HG03521 (cell line): ENCODE measurements around the gene EIPR1.

Experiments used
- ATAC-seq: cut with Tn5 transposase; IDR thresholded peaks from one replicate; pipeline ENCODE4 v1.9.1; 2021; ENCODE audit warnings: mild to moderate bottlenecking, moderate library complexity; ENCODE audit not compliant: unreplicated experiment

EIPR1 gene

DNA sequence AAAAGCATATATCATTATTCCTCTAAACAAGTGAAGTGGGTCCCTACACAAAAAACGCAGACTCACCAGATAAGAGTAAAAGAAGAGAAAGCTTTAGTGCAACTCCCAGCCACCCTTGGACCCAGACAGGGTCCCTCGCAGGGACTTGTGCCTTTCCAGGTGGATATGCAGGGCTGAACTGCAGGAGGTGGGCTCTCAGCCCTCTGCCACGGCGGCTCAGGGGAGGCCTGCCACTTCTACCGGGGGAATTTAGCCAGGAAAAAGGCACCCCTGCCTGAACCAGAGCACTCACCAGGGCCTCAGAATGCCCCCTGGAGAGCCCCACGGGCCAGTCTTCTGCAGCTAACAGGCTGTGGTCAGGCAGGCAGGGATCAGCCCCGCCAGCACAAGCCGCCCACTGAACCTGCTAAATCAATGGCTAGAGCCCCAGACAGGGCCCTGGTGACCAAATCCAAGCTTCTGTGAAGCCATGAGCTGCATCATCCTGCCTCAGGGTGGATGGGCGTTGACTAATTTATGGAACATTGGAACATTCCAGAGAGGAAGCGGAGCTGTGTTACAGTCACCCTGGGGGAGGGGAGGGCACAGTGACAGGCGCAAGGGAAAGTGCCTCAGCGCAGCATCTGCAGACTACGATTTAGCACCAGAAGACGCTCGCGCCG lies 209.3 kb downstream of the EIPR1 start:
- ATAC-seq: no peak

- no peak for ATAC-seq
These were observed 214.2 kb downstream of the EIPR1 start for GRCh38 chr2:3163401-3163800.

- no peak for ATAC-seq
These were observed 215.1 kb downstream of the EIPR1 start for GRCh38 chr2:3162442-3163077.

- ATAC-seq: no peak
These were observed 216.8 kb downstream of the EIPR1 start for GRCh38 chr2:3160751-3161330.

DNA sequence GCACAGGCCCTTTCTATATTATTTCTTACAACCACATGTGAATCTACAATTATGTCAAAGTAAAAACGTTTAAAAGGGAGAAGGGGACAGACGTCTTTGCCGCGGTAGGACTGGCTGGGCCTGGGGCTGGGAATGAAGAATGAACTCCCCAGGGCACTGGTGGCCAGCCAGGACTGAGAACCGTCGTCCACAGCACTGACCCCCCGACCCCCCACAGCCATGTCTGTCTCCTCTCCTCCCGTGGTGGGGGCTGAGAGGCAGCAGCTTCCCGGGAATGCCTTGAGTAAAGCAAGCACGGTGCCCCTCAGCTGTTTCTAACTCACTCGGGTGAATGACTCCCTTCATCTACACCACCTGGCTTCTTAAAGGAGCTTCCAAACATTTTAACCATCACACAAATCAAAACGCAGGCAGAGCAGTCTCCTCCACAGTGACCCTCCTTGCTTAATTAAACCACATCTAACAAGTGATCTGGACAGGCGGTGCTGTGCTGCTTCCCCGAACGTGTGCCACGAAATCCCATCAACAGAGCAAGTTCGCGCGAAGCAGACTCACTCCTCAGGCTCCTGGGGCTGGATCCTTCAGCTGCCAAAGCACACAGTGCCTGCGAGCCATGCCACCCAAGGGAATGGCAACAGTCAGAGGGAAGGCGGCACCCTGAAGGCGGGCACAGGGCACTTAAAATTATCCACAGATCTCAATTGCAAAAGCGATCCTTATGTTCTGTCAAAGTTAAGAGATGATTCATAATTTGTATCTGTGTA lies 217.7 kb downstream of the EIPR1 start:
- no peak for ATAC-seq

DNA sequence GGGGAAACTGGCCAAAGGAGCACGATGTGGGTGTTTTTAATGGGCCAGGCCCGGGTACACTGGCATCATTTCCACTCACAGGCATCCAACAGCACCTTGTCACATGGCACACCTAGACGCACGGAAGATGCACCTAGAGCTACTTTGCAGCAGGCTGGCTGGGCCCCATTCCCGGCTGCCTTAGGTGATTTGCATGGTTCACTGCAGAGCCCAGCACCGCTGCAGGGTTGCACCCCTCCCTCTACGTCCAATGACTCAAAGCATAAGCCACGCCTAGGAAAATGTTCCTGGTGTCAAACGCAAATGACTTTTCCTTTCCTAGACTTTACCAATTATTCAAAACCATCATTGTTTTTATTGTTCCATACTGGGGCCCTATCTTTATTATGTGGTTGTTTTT lies 222.9 kb downstream of the EIPR1 start:
- ATAC-seq: no peak

DNA sequence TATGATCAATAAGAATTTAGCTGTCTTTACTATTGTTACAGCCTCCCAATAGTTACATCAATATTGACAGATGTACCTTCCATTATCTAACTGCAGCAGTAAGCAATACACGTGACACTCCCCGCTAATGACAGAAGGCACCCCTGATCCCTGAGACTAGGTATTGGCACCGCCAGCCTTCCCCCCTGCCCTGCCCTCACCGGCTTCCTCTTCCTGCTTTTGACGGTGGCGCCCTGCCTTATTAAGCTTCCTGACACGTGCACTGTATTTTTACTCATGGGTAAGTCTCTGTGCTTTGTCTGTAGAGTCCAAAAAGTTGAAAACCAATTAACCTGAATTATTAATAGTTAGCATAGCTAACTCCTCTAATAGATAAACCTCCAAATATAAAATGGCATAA lies 223.5 kb downstream of the EIPR1 start:
- ATAC-seq: no peak

GRCh38 chr2:3151153-3151918 lies 226.3 kb downstream of the EIPR1 start:
- no peak for ATAC-seq

- ATAC-seq: no peak
These were observed 228.0 kb downstream of the EIPR1 start for GRCh38 chr2:3149441-3150217.

- no peak for ATAC-seq
These were observed 228.9 kb downstream of the EIPR1 start for GRCh38 chr2:3148716-3149115.

DNA sequence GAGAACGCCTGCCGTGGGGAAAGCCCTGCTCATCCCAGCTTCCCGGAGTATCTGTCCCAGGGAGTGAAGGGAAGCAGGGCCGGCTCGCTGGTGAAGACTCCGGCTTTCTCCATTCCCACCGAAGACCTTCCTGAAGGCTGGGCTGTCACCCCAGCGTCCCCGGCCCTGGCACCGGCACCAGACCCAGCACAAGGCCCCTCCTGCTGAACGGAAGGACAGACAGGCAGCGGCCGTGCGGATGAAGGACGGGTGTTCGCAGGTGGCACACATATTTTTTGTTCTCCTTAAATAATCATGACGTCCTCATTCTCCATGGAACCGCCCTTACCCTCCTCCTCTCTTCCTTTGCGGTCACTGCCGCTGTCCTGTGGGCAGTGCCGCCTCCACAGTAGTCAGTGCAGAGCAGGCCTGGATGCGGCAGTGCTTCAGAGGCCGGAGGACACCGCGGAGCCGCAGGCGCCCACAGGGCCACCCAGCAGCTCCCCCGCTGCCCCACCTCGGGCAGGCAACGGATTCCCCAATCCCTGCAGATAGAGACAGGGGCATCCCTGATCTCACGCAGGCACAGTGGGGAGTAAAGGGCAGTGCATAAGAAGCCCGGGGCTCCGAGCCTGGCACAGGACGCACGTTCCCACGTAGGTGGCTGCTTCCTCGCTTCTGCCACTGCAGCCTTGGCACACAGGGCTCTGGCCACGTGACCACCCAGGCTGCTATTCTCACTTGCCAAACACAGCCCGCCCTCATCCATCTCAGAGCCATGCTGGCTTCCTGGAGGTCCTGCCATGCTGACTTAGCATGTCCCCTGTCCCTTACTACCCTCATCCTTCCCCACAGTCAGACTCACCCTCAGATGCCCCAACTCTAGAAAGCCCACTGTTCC lies 229.7 kb downstream of the EIPR1 start:
- ATAC-seq: no peak

- no peak for ATAC-seq
These were observed 230.6 kb downstream of the EIPR1 start for GRCh38 chr2:3146772-3147650.

- ATAC-seq: no peak
These were observed 231.4 kb downstream of the EIPR1 start for GRCh38 chr2:3146175-3146574.

DNA sequence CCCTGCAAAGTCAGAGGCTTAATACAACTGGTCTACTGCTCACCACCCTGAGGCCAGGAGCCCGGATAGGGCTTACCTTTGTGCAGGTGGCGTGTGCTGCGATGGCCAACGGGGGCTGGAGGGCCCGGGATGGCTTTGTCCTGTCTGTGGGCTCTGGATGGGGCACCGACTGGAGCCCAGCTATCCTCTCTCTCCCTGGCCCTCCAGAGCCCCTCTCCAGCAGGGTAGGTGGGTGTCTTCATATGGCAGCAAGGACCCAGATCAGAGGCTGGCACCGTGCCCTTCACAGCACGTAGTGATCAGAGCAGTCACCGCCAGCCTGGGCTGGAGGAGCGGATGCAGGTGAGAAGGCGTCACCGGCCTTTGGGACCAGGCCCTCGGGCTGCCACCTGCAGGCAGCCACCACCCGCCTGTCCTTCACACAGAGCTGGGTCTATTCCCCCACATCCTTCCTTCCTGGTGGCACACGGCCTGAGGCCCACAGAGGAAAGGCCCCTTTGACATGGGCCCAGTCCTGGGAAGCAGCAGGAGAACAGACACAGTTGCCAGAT lies 232.1 kb downstream of the EIPR1 start:
- ATAC-seq: no peak

DNA sequence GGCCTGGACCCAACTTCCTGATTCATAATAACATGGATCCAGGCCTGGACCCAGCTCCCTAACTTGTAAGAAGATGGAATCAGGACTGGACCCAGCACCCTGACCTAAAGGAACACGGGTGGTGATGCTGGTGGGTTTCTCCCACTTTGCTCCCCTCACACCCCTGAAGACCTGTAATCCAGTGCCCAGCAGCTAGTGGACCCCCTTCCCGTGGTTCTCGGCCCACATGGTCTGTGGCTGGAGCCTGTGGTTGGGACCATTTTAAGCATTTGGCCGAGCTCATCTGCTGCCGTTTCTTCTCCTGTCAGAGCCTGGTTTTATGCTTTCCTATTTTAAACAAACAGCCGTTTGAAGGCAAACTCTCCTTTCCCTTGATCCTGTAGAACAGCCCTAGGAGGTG lies 232.8 kb downstream of the EIPR1 start:
- no peak for ATAC-seq

- ATAC-seq: no peak
These were observed 234.0 kb downstream of the EIPR1 start for GRCh38 chr2:3143602-3144001.

GRCh38 chr2:3142961-3143571 lies 234.6 kb downstream of the EIPR1 start:
- ATAC-seq: no peak

- no peak for ATAC-seq
These were observed 235.4 kb downstream of the EIPR1 start for GRCh38 chr2:3142210-3142609.
